ENCODE measurements around the gene HARS1. TPM values are rescaled to one million over a fixed set of nuclear protein-coding genes. Genes with fewer than 3 reads are reported as not detected.

Gene HARS1
- total and polyA plus RNA-seq, 2 of the 13 experiments (the other 11 are each of a cell fraction or from before 2014, with no cell fraction given), result 36.9 to 66.2 TPM

DNA sequence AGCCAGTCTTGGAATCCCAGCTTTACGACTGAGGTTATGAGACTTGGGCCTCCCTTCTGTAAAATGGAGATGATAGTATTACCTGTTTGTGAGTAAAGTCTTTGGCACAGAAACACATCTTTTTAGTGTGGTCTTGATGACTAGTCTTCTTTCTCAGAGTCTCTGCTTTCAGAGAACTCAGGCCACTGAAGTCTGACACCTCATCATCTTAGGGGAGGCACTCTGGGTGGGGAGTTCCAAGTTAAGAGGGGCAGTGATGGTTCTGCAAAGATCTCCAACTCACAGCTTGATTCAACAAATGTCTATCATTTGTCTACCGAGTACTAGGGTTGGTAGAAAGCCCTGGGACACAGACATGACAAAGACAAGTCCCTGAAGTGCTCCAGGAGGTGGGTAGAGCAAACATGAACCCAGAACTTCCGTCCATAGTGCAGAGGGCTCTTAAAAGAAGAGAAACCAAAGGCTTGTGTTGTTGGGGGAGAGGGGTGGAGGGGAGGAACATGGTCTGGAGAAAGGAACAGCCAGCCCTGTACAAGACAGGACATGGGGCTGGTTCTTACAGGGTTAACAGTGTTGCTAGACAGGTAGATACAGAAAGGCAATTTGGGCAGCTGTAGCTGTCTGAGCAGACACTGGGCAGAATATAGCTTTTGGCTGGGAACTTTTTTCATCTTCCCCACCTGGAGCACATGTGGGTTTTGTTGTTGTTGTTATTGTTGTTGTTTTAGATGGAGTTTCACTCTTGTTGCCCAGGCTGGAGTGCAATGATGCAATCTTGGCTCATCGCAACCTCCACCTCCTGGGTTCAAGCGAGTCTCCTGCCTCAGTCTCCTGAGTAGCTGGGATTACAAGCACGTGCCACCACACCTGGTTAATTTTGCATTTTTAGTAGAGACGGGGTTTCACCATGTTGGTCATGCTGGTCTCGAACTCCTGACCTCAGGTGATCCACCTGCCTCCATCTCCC, 55.6 kb downstream of the HARS1 start:
- peak; percentile 11 for ATAC-seq
- BruUV-seq (replicated peaks), result no TSS peak
- intact Hi-C loops (cut with micrococcal nuclease; ENCODE audit: unreplicated experiment), result loop anchor here (1.0 kb wide), 1 partner anchor 60 kb away; no protein-coding TSS in a partner anchor
- DNase-seq (ENCODE audit: low spot score), result peak; percentile 63
- Histone ChIP-seq H3K4me2 (ENCODE audit: low read depth, low read length) (peak overlapping the region; percentile 67), H3K4me1 (ENCODE audit: insufficient read depth, low read length) (peaks cover 65% of the 10 kb centered on the region), H4K20me1 (ENCODE audit: insufficient read depth, low read length) (no peaks in the 10 kb centered on the region), H3K27ac (ENCODE audit: extremely low read length, insufficient read depth, low read length) (peak overlapping the region; percentile 68), H3K9ac (ENCODE audit: insufficient read depth, low read depth, low read length) (no peak overlapping the region), H3K9me3 (ENCODE audit: low read length) (no peaks in the 10 kb centered on the region), H3K27me3 (ENCODE audit: control insufficient read depth in 1 of 2, insufficient read depth in 2 of 2, low read length in 2 of 2) (no peaks in the 10 kb centered on the region), H2AFZ (ENCODE audit: low read length) (peak overlapping the region; percentile 66), H3K79me2 (ENCODE audit: insufficient read depth, low read length) (peaks cover 8% of the 10 kb centered on the region), H3K4me3 (replicated peaks in 1 of 3; ENCODE audit: insufficient read depth in 1 of 3, low read depth in 2 of 3, low read length in 3 of 3) (no peak overlapping the region; a peak in 1 of 6 replicates), H3K36me3 (replicated peaks in 1 of 2; ENCODE audit: control insufficient read depth in 1 of 2, insufficient read depth in 2 of 2, low read length in 2 of 2) (no peaks in the 10 kb centered on the region)
- ChIA-PET POLR2A (interaction anchor here (0.7 to 6.5 kb wide), 7 partner anchors 12 to 90 kb away, joined by 3 to 84 read pairs (median 5); partner anchors contain the start of genes EIF4EBP3, HARS1, HARS2 and IK), CTCF (ENCODE audit: low intra/inter-chr PET ratio, low total read pairs) (interaction anchor here (2.1 kb wide), 1 partner anchor 60 kb away, joined by 11 read pairs; no protein-coding TSS in a partner anchor)
- 61% methylated on average over 8 of the region's 8 CpGs for WGBS (ENCODE audit: low lambda C conversion rate)
- in situ Hi-C loops (cut with HindIII; ENCODE audit: extremely low pct_ligation_motif_present, low pct_unique_long_range_greater_than_20kb), result no loop called here
- peak; percentile 85 for FAIRE-seq
- TF ChIP-seq, protein P1, sequence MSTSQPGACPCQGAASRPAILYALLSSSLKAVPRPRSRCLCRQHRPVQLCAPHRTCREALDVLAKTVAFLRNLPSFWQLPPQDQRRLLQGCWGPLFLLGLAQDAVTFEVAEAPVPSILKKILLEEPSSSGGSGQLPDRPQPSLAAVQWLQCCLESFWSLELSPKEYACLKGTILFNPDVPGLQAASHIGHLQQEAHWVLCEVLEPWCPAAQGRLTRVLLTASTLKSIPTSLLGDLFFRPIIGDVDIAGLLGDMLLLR (CRISPR knock-in tag; IDR thresholded peaks at IDR 0.05), result no peak
- TF ChIP-seq ATF4 (CRISPR knock-in tag; IDR thresholded peaks at IDR 0.05) (peak in 1 of 2 experiments; percentile 59; a peak in 1 of 4 replicates), ZNF263 (CRISPR knock-in tag; IDR thresholded peaks at IDR 0.05) (0 out of 2 replicates have a peak, but pooled peaks have one; percentile 41), KDM3A (CRISPR knock-in tag; IDR thresholded peaks at IDR 0.05; ENCODE audit: low read depth) (no peak), ZKSCAN1 (IDR thresholded peaks at IDR 0.05; ENCODE audit: low read length) (no peak), EP300 (IDR thresholded peaks at IDR 0.05; ENCODE audit: low read depth in 2 of 2, low read length in 2 of 2) (peak in 1 of 2 experiments; percentile 76; a peak in 1 of 4 replicates), EP300 (CRISPR knock-in tag; IDR thresholded peaks at IDR 0.05; ENCODE audit: borderline replicate concordance) (no peak), ZNF652 (CRISPR knock-in tag; IDR thresholded peaks at IDR 0.05; ENCODE audit: borderline replicate concordance, low read depth) (peak; percentile 95), HOXA3 (CRISPR knock-in tag; IDR thresholded peaks at IDR 0.05) (peak; percentile 24; the same call in 1 of the 2 replicates), GABPA (IDR thresholded peaks at IDR 0.05; ENCODE audit: low read depth, low read length) (no peak), GABPA (CRISPR knock-in tag; IDR thresholded peaks at IDR 0.05; ENCODE audit: low read depth) (0 out of 2 replicates have a peak, but pooled peaks have one; percentile 13), HNRNPH1 (optimal IDR thresholded peaks at IDR 0.05; ENCODE audit: low read depth, low read length) (no peak)
- TF ChIP-seq, protein P2, sequence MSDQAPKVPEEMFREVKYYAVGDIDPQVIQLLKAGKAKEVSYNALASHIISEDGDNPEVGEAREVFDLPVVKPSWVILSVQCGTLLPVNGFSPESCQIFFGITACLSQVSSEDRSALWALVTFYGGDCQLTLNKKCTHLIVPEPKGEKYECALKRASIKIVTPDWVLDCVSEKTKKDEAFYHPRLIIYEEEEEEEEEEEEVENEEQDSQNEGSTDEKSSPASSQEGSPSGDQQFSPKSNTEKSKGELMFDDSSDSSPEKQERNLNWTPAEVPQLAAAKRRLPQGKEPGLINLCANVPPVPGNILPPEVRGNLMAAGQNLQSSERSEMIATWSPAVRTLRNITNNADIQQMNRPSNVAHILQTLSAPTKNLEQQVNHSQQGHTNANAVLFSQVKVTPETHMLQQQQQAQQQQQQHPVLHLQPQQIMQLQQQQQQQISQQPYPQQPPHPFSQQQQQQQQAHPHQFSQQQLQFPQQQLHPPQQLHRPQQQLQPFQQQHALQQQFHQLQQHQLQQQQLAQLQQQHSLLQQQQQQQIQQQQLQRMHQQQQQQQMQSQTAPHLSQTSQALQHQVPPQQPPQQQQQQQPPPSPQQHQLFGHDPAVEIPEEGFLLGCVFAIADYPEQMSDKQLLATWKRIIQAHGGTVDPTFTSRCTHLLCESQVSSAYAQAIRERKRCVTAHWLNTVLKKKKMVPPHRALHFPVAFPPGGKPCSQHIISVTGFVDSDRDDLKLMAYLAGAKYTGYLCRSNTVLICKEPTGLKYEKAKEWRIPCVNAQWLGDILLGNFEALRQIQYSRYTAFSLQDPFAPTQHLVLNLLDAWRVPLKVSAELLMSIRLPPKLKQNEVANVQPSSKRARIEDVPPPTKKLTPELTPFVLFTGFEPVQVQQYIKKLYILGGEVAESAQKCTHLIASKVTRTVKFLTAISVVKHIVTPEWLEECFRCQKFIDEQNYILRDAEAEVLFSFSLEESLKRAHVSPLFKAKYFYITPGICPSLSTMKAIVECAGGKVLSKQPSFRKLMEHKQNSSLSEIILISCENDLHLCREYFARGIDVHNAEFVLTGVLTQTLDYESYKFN (CRISPR knock-in tag; conservative IDR thresholded peaks at IDR 0.05), result peak; percentile 85
- TF ChIP-seq, protein P3, sequence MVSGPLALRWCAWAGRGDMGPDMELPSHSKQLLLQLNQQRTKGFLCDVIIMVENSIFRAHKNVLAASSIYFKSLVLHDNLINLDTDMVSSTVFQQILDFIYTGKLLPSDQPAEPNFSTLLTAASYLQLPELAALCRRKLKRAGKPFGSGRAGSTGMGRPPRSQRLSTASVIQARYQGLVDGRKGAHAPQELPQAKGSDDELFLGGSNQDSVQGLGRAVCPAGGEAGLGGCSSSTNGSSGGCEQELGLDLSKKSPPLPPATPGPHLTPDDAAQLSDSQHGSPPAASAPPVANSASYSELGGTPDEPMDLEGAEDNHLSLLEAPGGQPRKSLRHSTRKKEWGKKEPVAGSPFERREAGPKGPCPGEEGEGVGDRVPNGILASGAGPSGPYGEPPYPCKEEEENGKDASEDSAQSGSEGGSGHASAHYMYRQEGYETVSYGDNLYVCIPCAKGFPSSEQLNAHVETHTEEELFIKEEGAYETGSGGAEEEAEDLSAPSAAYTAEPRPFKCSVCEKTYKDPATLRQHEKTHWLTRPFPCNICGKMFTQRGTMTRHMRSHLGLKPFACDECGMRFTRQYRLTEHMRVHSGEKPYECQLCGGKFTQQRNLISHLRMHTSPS (CRISPR knock-in tag; IDR thresholded peaks at IDR 0.05; ENCODE audit: low read depth), result peak; percentile 56; the same call in 1 of the 2 replicates
